GM18505 (cell line): ENCODE measurements around the gene JPT2.

Experiments used
- ATAC-seq: cut with Tn5 transposase; IDR thresholded peaks from one replicate; pipeline ENCODE4 v1.9.1; 2021; ENCODE audit not compliant: unreplicated experiment
- POLR2A ChIP-seq: IDR thresholded peaks from 4 replicates; pipeline ENCODE4 v1.6.1; 2011; ENCODE audit warnings: borderline replicate concordance; ENCODE audit not compliant: insufficient read depth, insufficient read length; ENCODE audit errors: extremely low read depth

The JPT2 gene

DNA sequence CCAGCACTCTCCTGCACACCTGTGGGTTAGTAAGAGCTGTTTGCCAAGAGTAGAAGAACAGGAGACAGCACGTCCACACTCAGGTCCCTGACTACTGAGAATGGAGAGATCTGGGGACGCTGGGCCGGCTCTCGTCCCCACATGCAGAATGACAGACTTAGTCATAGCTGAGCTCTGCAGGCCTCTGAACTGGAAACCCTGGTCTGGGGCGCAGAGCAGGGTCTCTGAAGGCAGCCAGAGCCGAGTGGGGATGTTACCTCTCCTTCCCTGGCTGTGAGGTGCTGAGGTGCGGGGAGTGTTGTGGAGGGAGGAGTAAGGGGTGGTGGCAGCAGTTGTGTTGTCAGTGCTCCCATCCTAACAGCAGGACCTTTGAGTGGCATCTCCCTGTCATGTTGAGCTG lies 7.2 kb upstream of the JPT2 start:
- ATAC-seq, result no peak
- TF ChIP-seq POLR2A, result no peak

DNA sequence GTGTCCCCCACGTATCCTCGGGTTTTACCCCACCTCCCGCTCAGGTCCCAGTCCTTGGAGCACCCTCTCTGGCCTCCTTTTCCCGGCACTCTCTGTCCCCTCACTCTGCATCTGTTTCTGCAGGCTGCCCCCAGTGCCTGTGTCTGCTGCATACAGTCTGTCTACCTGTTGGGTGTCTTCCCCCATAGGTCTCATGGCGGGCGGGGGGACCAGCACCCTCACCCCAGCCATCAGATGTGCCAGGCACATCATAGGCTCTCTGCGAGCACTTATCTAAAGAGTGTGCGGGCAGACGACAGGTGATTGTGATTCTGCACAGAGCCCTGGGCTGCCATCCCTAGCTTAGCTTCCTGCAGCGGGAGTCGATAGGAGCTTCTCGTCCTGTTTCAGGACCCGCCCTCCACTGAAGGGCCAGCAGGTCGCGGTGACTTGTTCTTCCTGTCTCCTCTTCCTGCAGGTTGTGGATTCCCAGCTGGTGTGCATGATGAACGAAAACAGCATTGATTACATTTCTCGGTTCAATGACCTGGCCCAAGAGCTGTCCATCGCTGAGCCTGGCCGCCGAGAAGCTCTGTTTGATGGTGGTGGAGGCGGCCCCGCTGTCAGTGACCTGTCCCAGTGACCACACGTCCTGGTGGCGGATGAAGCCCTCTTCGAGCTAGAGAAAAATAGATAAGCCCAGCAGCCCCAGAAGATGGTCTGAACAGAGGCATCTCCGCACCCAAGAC lies 4.5 kb upstream of the JPT2 start:
- TF ChIP-seq POLR2A, result no peak
- ATAC-seq, result no peak

DNA sequence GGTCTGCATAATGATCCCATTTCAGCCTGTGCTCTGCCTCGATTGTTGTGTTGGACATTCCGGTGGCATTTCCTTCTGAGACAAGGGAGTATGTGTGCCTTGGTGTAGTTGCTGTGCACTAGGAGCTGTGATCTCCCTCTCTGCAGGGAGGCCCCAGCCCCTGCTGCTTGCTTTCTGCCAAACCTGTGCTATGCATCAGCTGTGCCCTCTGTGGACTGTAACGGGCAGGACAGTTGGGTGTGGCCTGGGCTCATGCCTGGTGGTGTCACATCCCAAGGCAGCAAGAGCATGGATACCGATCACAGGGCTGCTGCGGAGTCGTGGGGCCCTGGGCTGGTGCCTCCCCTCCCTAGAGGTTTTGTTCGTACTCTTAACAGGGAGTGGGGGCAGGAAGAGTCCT lies 3.8 kb upstream of the JPT2 start:
- no peak for TF ChIP-seq POLR2A
- no peak for ATAC-seq

DNA sequence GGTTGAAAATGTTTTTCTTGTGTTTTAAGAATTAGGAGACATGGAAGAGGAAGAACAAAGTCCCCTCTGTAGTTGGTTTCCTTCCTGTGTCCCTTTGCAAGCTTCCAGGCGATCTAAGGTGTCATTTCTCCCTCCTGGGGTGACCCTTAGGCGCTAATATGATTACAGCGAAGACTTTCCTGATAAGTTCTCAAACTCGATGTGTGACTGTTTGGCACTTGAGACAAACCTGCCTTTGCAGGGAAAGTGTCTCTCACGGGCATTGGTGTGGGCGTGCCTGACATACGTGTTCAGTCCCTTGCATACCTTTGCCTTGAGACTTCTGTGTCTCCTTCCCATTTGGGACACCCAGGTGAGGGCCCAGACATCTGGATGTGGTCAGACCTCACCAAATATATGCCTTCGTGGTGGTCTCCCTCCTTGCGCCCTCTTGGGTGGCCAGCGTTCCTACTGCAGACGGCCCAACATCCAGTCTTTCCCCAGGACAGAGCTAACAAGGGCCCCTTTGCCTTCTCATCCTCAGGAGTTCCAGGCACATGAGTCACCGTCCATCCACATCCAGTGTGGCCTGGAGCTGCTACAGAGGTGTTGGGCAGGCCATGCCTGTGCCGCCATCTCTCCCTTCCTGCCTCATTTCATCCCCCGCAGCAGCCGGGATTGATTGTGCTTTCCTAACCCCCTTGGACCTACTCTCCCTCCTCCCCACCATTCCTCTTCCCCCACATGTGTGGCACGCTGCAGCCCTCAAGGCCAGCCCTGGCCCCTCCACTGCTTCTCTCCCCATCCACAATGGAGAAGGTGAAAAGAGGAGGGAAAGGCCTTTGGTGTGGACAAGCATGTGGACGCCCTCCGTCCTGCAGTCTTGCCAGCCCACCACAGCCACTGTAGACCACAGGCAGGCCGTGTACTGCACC lies 3.1 kb upstream of the JPT2 start:
- no peak for ATAC-seq
- TF ChIP-seq POLR2A, result no peak

DNA sequence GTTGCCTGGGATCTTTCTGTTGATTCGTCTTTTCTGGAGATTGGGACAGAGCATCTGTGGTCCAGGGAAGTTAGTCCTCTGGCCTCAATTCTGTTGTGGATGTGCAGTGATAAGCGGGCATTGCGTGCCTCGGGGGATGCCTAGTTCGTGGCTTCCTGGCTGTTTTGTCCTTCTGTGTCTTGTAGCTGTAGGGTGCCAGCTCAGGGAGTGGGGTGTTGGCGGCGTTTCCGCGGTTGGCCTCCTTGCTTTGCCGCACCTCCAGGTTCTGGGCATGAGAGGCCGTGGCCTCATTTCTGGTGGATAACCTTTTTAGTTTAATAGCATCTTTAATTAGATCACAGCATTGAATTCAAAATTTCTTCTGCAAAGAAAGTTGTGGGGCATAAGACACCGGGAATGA lies 1.4 kb upstream of the JPT2 start:
- ATAC-seq, result no peak
- TF ChIP-seq POLR2A, result no peak

DNA sequence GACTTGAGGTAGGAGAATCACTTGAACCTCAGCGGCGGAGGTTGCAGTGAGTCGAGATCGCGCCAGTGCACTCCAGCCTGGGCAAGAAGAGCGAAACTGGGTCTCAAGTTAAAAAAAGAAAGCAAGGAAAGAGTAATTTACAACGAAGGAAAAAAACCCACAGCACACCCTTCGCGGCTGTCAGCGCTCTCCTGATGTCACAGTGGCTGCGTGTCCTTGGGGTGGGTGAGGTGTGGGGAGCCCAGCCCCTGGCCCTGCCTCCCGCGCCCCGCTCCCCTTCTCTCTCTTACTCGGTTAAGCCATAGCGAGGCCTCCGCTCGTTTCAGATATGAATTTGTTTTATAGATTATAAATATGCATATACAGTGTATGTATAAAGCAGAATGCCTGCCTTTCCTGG lies 740 bp upstream of the JPT2 start:
- TF ChIP-seq POLR2A, result no peak
- ATAC-seq, result no peak

DNA sequence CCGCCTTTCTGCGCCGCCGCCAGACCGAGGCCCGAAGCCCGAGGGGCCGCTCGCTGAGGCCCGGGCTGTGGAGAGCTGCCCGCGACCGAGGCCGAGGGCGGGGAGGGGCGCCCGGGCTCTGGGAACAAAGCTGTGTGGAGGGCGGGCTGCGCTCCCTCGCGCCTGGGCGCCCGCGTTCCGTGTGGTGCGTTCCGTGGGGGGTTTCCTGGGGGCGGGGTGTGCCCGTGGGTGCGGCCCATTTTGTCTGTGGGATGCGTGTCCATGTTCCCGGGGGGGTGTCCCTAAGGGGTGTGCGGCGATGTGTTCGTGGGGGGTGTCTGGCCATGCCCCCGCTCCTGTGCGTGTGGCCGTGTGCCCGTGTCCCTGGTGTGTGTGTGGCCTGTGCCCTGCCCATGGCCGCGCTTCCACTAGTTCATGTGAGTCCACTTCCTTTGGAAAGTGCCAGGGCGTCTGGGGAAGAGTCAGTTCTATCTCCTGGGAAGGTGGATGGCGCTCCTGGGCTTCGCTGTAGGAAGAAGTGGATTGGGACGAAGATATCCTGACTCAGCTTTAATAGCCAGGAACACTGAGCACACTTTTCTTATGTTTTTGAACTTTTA lies 520 bp downstream of the JPT2 start:
- ATAC-seq, result no peak
- no peak for TF ChIP-seq POLR2A

DNA sequence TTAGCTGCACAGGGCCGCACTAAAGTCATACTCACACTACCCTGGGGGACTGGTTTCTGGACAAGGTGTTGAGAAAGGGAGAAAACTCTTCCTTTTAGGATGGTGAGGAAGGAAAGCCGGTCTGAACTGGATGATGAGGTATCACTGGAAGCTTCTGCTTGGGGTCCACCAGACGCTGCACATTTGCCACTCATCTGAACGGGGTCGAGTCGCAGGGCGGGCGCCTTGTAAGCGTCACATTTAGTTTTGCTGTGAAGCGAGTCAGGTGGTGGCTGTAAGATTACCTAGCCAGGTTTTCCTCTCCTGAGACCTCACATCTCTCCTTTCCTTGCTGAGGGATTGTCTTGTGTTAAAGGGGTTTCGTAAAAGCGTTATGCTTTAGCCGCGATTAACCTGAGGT lies 2.3 kb downstream of the JPT2 start:
- ATAC-seq, result no peak
- TF ChIP-seq POLR2A, result no peak

DNA sequence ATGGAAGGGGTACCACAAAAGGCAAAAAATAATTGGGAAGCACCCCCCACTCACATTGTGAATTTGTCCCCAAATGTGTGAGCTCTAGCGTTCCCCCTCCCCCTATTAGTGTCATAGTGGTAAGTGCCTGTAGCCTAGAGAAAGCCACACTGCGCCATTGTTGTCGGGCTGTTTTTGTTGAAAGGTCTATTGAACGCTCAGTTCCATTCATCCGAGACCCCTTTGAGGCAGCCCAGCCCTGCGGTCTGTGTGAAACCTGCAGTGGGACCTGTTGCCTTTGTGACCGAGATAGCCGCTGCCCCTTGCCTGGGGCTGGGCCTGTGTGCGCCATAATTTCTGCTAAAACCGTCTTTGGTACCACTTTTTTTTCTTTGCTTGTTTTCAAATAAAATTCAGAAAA lies 3.0 kb downstream of the JPT2 start:
- no peak for ATAC-seq

DNA sequence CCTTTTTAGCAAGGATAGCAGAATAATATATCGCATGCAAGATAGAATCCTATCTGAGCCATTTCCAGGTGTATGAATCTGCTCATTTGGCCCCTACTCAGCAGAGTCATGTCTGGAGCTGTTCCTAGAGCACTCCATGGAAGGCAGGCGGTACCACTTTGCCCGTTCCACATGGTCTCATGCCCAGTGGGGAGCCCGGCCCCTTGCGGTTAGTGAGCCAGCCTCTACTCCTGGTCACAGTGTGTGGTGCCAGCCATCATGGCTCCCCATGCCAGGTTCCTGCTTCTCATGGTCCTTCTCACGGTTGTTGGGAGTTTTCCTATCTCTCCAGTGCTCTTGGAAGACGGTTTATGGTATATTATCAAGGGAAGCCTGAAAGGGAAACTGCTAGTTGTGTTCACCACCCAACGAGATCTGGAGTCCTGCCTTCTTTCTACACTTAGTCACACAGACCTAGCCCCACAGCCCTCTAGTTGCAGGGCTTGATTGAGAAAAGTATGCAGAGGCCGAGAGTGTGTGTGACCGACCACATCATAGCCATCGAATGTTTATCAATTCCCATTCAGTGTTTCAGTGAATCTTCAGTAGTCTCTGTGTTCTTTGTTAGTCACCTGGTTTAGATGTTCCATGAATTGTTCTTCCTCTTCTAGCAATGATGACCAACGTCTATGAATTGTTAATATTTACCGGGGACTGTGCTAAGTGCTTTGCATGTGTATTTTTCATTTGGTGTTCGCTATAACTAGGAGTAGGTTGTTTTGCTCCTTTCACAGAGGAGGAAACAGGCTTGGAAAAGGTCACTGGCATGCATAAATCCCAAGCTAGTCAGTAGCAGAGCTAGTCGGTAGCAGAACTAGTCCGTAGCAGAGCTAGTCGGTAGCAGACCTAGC lies 9.6 kb downstream of the JPT2 start:
- no peak for TF ChIP-seq POLR2A
- no peak for ATAC-seq

More for the DNA sequence above, 3.0 kb downstream of the JPT2 start:
- no peak for TF ChIP-seq POLR2A

DNA sequence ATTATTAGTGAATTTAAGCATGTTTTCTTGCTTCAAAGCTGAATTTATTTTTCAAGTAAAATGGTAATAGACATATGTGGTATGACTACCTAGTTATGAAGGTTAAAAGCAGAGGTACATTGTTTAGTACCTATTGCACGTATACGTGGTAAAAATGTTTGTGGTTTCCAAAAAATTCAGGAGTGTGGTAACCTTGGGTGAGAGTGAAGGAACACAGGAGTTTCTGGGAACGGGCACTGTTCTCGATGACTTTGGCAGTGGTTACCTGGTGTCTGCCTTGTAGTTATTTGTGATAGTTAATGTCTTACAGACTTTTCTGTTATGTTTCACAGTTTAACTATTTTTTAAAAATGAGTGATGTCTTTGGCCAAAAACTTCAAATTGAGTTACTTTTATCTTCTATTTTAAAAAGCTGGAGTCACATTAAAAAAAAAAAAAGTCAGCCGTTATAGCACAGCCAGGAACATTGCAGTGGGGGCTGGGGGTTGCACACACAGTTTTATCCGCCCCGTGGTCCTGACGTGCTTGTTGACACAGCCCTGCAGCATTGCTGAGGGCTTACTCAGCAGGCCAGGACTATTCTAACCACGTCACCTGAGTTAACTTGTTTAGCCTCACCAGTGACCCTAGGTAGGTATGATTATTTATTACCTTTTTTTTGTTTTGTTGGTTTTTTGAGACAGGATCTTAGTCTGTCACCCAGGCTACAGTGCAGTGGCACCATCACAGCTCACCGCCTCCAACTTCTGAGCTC lies 10.9 kb downstream of the JPT2 start:
- no peak for TF ChIP-seq POLR2A
- no peak for ATAC-seq

DNA sequence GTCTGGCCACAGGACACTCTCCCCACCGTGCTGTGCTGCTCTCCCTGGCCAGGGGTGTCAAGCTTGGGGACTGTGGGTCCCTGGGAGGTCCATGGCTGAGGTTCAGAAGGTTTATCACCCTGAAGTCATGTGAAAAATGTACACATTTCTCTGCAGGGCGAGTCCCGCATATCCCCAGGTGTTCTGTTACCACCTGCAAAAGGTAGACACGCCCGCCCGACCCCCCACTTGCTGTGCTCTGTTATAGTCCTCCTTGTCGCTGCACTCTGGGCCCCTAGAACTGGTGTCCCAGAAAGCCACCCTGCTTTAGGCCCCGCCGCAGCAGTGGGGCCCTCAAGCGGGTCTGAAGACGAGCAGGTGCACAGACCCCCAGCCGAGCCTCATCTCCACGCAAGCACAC lies 11.8 kb downstream of the JPT2 start:
- no peak for ATAC-seq
- no peak for TF ChIP-seq POLR2A
